ENCODE measurements around the gene RNF128. TPM values are rescaled to one million over a fixed set of nuclear protein-coding genes. Genes with fewer than 3 reads are reported as not detected.

Gene RNF128
- total and polyA plus RNA-seq, 2 of the 13 experiments (the other 11 are each of a cell fraction or from before 2014, with no cell fraction given): 18.5 to 43.5 TPM

DNA sequence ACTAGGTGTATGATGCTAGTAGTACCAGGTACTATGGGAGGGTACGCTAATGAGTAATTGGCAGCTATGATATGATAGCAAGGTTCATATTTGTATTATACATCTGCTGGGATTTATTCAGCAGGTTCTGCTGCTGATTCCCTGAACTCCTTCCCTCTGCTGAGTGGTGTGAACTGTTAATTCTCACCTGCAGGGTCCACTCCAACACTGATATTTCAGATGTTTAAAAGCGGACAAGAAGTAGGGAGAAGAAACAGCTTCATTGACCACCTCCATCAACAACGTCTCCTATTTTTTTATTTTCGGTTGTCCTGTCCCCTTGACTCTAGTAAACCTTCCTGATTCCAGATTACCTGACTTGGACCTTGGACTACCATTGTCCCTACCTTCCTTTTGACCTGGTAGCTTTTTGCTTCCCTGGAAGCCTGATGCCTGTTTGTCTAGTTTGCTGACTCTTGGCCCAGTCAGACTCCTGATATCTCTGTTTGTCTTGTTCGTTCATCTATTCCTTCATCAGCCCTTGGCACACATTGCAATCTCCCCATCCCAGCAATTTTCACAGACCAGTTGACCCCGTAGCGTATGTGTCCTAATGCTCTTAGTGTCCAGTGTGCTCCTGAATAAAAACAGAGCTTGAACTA lies 34.0 kb upstream of the RNF128 start (continued):
- TF ChIP-seq, protein P1, sequence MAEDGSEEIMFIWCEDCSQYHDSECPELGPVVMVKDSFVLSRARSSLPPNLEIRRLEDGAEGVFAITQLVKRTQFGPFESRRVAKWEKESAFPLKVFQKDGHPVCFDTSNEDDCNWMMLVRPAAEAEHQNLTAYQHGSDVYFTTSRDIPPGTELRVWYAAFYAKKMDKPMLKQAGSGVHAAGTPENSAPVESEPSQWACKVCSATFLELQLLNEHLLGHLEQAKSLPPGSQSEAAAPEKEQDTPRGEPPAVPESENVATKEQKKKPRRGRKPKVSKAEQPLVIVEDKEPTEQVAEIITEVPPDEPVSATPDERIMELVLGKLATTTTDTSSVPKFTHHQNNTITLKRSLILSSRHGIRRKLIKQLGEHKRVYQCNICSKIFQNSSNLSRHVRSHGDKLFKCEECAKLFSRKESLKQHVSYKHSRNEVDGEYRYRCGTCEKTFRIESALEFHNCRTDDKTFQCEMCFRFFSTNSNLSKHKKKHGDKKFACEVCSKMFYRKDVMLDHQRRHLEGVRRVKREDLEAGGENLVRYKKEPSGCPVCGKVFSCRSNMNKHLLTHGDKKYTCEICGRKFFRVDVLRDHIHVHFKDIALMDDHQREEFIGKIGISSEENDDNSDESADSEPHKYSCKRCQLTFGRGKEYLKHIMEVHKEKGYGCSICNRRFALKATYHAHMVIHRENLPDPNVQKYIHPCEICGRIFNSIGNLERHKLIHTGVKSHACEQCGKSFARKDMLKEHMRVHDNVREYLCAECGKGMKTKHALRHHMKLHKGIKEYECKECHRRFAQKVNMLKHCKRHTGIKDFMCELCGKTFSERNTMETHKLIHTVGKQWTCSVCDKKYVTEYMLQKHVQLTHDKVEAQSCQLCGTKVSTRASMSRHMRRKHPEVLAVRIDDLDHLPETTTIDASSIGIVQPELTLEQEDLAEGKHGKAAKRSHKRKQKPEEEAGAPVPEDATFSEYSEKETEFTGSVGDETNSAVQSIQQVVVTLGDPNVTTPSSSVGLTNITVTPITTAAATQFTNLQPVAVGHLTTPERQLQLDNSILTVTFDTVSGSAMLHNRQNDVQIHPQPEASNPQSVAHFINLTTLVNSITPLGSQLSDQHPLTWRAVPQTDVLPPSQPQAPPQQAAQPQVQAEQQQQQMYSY (CRISPR knock-in tag; IDR thresholded peaks at IDR 0.05): 0 out of 2 replicates have a peak, but pooled peaks have one; percentile 15
- TF ChIP-seq, protein P2, sequence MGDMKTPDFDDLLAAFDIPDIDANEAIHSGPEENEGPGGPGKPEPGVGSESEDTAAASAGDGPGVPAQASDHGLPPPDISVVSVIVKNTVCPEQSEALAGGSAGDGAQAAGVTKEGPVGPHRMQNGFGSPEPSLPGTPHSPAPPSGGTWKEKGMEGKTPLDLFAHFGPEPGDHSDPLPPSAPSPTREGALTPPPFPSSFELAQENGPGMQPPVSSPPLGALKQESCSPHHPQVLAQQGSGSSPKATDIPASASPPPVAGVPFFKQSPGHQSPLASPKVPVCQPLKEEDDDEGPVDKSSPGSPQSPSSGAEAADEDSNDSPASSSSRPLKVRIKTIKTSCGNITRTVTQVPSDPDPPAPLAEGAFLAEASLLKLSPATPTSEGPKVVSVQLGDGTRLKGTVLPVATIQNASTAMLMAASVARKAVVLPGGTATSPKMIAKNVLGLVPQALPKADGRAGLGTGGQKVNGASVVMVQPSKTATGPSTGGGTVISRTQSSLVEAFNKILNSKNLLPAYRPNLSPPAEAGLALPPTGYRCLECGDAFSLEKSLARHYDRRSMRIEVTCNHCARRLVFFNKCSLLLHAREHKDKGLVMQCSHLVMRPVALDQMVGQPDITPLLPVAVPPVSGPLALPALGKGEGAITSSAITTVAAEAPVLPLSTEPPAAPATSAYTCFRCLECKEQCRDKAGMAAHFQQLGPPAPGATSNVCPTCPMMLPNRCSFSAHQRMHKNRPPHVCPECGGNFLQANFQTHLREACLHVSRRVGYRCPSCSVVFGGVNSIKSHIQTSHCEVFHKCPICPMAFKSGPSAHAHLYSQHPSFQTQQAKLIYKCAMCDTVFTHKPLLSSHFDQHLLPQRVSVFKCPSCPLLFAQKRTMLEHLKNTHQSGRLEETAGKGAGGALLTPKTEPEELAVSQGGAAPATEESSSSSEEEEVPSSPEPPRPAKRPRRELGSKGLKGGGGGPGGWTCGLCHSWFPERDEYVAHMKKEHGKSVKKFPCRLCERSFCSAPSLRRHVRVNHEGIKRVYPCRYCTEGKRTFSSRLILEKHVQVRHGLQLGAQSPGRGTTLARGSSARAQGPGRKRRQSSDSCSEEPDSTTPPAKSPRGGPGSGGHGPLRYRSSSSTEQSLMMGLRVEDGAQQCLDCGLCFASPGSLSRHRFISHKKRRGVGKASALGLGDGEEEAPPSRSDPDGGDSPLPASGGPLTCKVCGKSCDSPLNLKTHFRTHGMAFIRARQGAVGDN (CRISPR knock-in tag; IDR thresholded peaks at IDR 0.05): no peak
- no peak for TF ChIP-seq MYNN (CRISPR knock-in tag; IDR thresholded peaks at IDR 0.05; ENCODE audit: low read depth)
- peak; percentile 61 for TF ChIP-seq RARA (CRISPR knock-in tag; IDR thresholded peaks at IDR 0.05)
- no peak; the same call in 1 of the 2 replicates for TF ChIP-seq DPF2 (CRISPR knock-in tag; IDR thresholded peaks at IDR 0.05; ENCODE audit: borderline replicate concordance, low read depth)
- TF ChIP-seq GFI1 (CRISPR knock-in tag; IDR thresholded peaks at IDR 0.05; ENCODE audit: borderline replicate concordance): no peak
- TF ChIP-seq RXRB (CRISPR knock-in tag; IDR thresholded peaks at IDR 0.05; ENCODE audit: borderline replicate concordance): peak; percentile 63
- TF ChIP-seq HDAC2 (CRISPR knock-in tag; IDR thresholded peaks at IDR 0.05): 0 out of 2 replicates have a peak, but pooled peaks have one; percentile 28
- TF ChIP-seq SRSF1 (optimal IDR thresholded peaks at IDR 0.05; ENCODE audit: low read depth, low read length): no peak
- no peak for TF ChIP-seq U2AF1 (optimal IDR thresholded peaks at IDR 0.05; ENCODE audit: low read depth, low read length)
- TF ChIP-seq POLR2AphosphoS5 (IDR thresholded peaks at IDR 0.05; ENCODE audit: low read depth, low read length): no peak
- peak; percentile 36; the same call in 1 of the 2 replicates for TF ChIP-seq HNF4G (IDR thresholded peaks at IDR 0.05; ENCODE audit: borderline replicate concordance, low read depth, low read length)
- no peak for TF ChIP-seq HNF4G (CRISPR knock-in tag; IDR thresholded peaks at IDR 0.05; ENCODE audit: borderline replicate concordance, low read depth)
- no peak for TF ChIP-seq ZNF33A (CRISPR knock-in tag; IDR thresholded peaks at IDR 0.05; ENCODE audit: borderline replicate concordance)
- no peak for TF ChIP-seq ETS1 (CRISPR knock-in tag; IDR thresholded peaks at IDR 0.05)
- 0 out of 2 replicates have a peak, but pooled peaks have one; percentile 20 for TF ChIP-seq SAP130 (CRISPR knock-in tag; IDR thresholded peaks at IDR 0.05; ENCODE audit: low read depth)
- TF ChIP-seq SOX6 (IDR thresholded peaks at IDR 0.05): no peak
- TF ChIP-seq SOX6 (CRISPR knock-in tag; IDR thresholded peaks at IDR 0.05): peak; percentile 50
- no peak for TF ChIP-seq TIGD3 (CRISPR knock-in tag; IDR thresholded peaks at IDR 0.05; ENCODE audit: borderline replicate concordance)

Measured in HepG2 (cell line).